ENCODE measurements around the gene NCKAP5.

The NCKAP5 gene

DNA sequence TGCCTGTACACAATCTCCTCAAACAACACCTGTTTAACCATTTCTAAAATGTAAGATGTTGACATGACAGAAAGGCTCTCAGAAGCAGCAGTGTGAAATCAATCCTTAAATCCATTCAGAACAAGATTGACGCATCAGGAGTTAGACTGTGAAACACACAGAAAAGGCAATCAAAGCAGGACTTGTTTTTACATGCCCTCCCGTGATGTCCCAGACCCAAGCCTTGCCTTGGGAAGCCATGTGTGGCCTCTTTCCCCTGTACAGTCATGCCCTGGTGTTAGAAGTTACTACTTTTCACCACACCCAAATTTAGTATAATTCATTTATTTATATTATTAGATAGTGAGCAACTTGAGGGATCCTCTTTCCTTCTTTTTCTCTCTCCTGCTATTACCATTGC lies 115.7 kb downstream of the NCKAP5 start:
- in situ Hi-C loops (cut with HindIII; ENCODE audit: low pct_unique_long_range_greater_than_20kb, low sequenced_read_pairs), result no loop called here
- TF ChIP-seq JUND (IDR thresholded peaks at IDR 0.05; ENCODE audit: low read depth), result no peak
- no peak for DNase-seq (ENCODE audit: low read depth in 1 of 2, low spot score in 1 of 2)

GRCh38 chr2:133452146-133452545 lies 116.1 kb downstream of the NCKAP5 start:
- DNase-seq (ENCODE audit: low read depth in 1 of 2, low spot score in 1 of 2), result no peak
- in situ Hi-C loops (cut with HindIII; ENCODE audit: low pct_unique_long_range_greater_than_20kb, low sequenced_read_pairs), result no loop called here
- no peak for TF ChIP-seq JUND (IDR thresholded peaks at IDR 0.05; ENCODE audit: low read depth)

- in situ Hi-C loops (cut with HindIII; ENCODE audit: low pct_unique_long_range_greater_than_20kb, low sequenced_read_pairs), result no loop called here
- no peak for DNase-seq (ENCODE audit: low read depth in 1 of 2, low spot score in 1 of 2)
- TF ChIP-seq JUND (IDR thresholded peaks at IDR 0.05; ENCODE audit: low read depth), result no peak
Measured at GRCh38 chr2:133448195-133448594, 120.1 kb downstream of the NCKAP5 start.

DNA sequence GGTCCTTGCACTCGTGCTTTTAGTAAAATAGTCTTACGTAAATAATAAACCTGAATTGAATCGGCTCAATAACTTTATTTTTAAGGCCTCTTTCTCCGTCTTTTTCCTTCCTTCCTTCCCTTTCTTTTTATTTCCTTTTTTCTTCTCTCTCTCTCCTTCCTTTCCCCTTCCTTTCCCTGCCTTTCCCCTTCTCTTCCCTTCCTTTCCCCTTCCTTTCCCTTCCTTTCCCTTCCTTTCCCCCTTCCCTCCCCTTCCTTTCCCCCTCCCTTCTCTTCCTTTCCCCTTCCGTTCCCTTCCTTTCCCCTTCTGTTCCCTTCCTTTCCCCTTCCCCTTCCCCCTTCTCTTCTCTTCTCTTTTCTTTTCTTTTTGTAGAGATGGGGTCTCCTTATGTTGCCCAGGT lies 121.0 kb downstream of the NCKAP5 start:
- in situ Hi-C loops (cut with HindIII; ENCODE audit: low pct_unique_long_range_greater_than_20kb, low sequenced_read_pairs), result no loop called here
- DNase-seq (ENCODE audit: low read depth in 1 of 2, low spot score in 1 of 2), result no peak
- no peak for TF ChIP-seq JUND (IDR thresholded peaks at IDR 0.05; ENCODE audit: low read depth)

DNA sequence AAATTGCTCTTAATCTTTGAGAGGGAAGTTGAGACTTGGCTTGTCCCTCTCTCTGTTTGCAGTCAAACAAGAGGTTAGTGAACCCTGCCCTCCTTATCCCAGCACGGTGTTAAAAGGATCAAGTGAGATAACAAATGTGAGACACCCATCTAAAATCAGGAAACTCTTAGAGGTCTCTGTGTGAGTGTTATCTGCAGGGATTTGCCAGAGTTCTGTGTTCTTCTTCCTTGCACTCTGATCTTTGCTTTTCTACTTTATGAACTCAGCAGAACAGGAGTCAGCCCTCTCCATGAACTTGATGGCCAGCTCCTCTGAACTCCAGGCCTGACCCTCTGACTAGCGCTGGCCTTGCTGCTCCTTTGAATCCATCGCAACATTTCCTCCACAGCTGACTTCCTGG lies 123.8 kb downstream of the NCKAP5 start:
- DNase-seq (ENCODE audit: low read depth in 1 of 2, low spot score in 1 of 2), result no peak
- no peak for TF ChIP-seq JUND (IDR thresholded peaks at IDR 0.05; ENCODE audit: low read depth)
- in situ Hi-C loops (cut with HindIII; ENCODE audit: low pct_unique_long_range_greater_than_20kb, low sequenced_read_pairs), result no loop called here

- no peak for TF ChIP-seq JUND (IDR thresholded peaks at IDR 0.05; ENCODE audit: low read depth)
- in situ Hi-C loops (cut with HindIII; ENCODE audit: low pct_unique_long_range_greater_than_20kb, low sequenced_read_pairs), result no loop called here
- no peak for DNase-seq (ENCODE audit: low read depth in 1 of 2, low spot score in 1 of 2)
Measured at GRCh38 chr2:133442393-133442792, 125.9 kb downstream of the NCKAP5 start.

- no peak for TF ChIP-seq JUND (IDR thresholded peaks at IDR 0.05; ENCODE audit: low read depth)
- in situ Hi-C loops (cut with HindIII; ENCODE audit: low pct_unique_long_range_greater_than_20kb, low sequenced_read_pairs), result no loop called here
- no peak for DNase-seq (ENCODE audit: low read depth in 1 of 2, low spot score in 1 of 2)
Measured at GRCh38 chr2:133439565-133439920, 128.7 kb downstream of the NCKAP5 start.

- DNase-seq (ENCODE audit: low read depth in 1 of 2, low spot score in 1 of 2), result no peak
- in situ Hi-C loops (cut with HindIII; ENCODE audit: low pct_unique_long_range_greater_than_20kb, low sequenced_read_pairs), result no loop called here
- no peak for TF ChIP-seq JUND (IDR thresholded peaks at IDR 0.05; ENCODE audit: low read depth)
Measured at GRCh38 chr2:133438848-133439564, 129.3 kb downstream of the NCKAP5 start.

DNA sequence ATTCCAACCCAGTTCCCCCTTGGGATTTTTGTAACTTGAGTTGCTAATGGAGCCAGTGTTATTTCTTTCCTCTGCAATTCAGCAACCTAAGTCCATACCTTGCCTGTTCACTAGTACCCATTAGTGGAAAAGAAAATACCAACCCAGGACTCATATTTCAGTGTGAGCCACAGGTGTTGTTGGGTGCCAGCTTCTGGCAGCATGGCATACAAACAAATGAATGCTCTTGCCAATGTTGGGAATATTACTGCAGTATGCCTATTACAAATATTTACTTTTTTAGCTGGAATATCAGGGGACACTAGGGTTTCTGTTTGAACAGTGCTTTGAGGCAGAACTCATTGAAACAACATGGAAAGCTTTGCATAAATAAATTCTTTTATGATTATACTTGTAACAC lies 130.2 kb downstream of the NCKAP5 start:
- no peak for TF ChIP-seq JUND (IDR thresholded peaks at IDR 0.05; ENCODE audit: low read depth)
- DNase-seq (ENCODE audit: low read depth in 1 of 2, low spot score in 1 of 2), result peak in 1 of 2 experiments; percentile 18
- in situ Hi-C loops (cut with HindIII; ENCODE audit: low pct_unique_long_range_greater_than_20kb, low sequenced_read_pairs), result no loop called here

GRCh38 chr2:133437492-133437891 lies 130.8 kb downstream of the NCKAP5 start:
- TF ChIP-seq JUND (IDR thresholded peaks at IDR 0.05; ENCODE audit: low read depth), result no peak
- in situ Hi-C loops (cut with HindIII; ENCODE audit: low pct_unique_long_range_greater_than_20kb, low sequenced_read_pairs), result no loop called here
- DNase-seq (ENCODE audit: low read depth in 1 of 2, low spot score in 1 of 2), result no peak

- TF ChIP-seq JUND (IDR thresholded peaks at IDR 0.05; ENCODE audit: low read depth), result no peak
- peak in 1 of 2 experiments; percentile 67 for DNase-seq (ENCODE audit: low read depth in 1 of 2, low spot score in 1 of 2)
- in situ Hi-C loops (cut with HindIII; ENCODE audit: low pct_unique_long_range_greater_than_20kb, low sequenced_read_pairs), result no loop called here
Measured at GRCh38 chr2:133434959-133435668, 133.1 kb downstream of the NCKAP5 start.

- in situ Hi-C loops (cut with HindIII; ENCODE audit: low pct_unique_long_range_greater_than_20kb, low sequenced_read_pairs), result no loop called here
- DNase-seq (ENCODE audit: low read depth in 1 of 2, low spot score in 1 of 2), result no peak
- no peak for TF ChIP-seq JUND (IDR thresholded peaks at IDR 0.05; ENCODE audit: low read depth)
Measured at GRCh38 chr2:133433455-133434451, 134.5 kb downstream of the NCKAP5 start.
